GM23338 (cell line): Measurements from ENCODE around the gene MYO16. TPM values are rescaled to one million over a fixed set of nuclear protein-coding genes. Genes with fewer than 3 reads are reported as not detected.

Source experiments
- ATAC-seq: fragments of 200-7000 bp; cut with Tn5 transposase; 3 replicates; pipeline ENCODE4 v1.9.1; 2020
- DNase-seq: peaks from one replicate; pipeline ENCODE4 v3.0.0-alpha.2; 2015; ENCODE audit warnings: low spot score
- H2AFZ ChIP-seq: fragments of 200-600 bp; sonication (generic); 2 replicates; pipeline ENCODE4 v1.8.0; 2016; ENCODE audit warnings: antibody characterized with exemption, mild to moderate bottlenecking, moderate library complexity
- H3F3A ChIP-seq: fragments of 200-600 bp; sonication (generic); replicated peaks from 2 replicates; pipeline ENCODE4 v1.8.0; 2017; ENCODE audit warnings: antibody characterized with exemption, mixed run types, low read depth
- H3K27ac ChIP-seq: fragments of 200-600 bp; sonication (generic); 2 replicates; pipeline ENCODE4 v1.6.1; 2016; ENCODE audit warnings: low read depth
- H3K27me3 ChIP-seq: fragments of 200-600 bp; sonication (generic); 2 replicates; pipeline ENCODE4 v1.8.0; 2016; ENCODE audit warnings: mild to moderate bottlenecking, mixed run types, moderate library complexity; ENCODE audit not compliant: insufficient read depth
- H3K36me3 ChIP-seq: fragments of 200-600 bp; sonication (generic); 2 replicates; pipeline ENCODE4 v1.8.0; 2016; ENCODE audit warnings: mild to moderate bottlenecking; ENCODE audit not compliant: insufficient read depth
- H3K4me1 ChIP-seq: fragments of 200-600 bp; sonication (generic); 2 replicates; pipeline ENCODE4 v1.8.0; 2016; ENCODE audit warnings: mild to moderate bottlenecking, moderate library complexity; ENCODE audit not compliant: insufficient read depth
- H3K4me2 ChIP-seq: fragments of 200-600 bp; sonication (generic); 2 replicates; pipeline ENCODE4 v1.7.1; 2017; ENCODE audit warnings: mixed run types
- H3K4me3 ChIP-seq: fragments of 200-600 bp; sonication (generic); 2 replicates; pipeline ENCODE4 v1.6.1; 2016; ENCODE audit warnings: mixed run types
- H3K79me2 ChIP-seq: fragments of 200-600 bp; sonication (generic); replicated peaks from 2 replicates; pipeline ENCODE4 v1.8.0; 2017; ENCODE audit warnings: mild to moderate bottlenecking; ENCODE audit not compliant: insufficient read depth
- H3K9me2 ChIP-seq: fragments of 200-600 bp; sonication (generic); 2 replicates; pipeline ENCODE4 v1.8.0; 2017; ENCODE audit not compliant: insufficient read depth
- H4K20me1 ChIP-seq: fragments of 200-600 bp; sonication (generic); replicated peaks from 2 replicates; pipeline ENCODE4 v1.8.0; 2017; ENCODE audit warnings: mild to moderate bottlenecking; ENCODE audit not compliant: insufficient read depth
- H3K27ac Mint-ChIP-seq: 2 replicates; pipeline ENCODE4 v1.8.0; 2020; ENCODE audit warnings: inconsistent platforms, mild to moderate bottlenecking, moderate library complexity, mixed read lengths
- H3K27me3 Mint-ChIP-seq: 3 replicates; pipeline ENCODE4 v1.8.0; 2022; ENCODE audit warnings: low read depth, mild to moderate bottlenecking, moderate library complexity, mixed read lengths, inconsistent platforms; ENCODE audit not compliant: insufficient read depth, poor library complexity
- H3K36me3 Mint-ChIP-seq: 3 replicates; pipeline ENCODE4 v1.8.0; 2021; ENCODE audit warnings: low read depth, mild to moderate bottlenecking, inconsistent platforms, moderate library complexity, mixed read lengths
- H3K4me1 Mint-ChIP-seq: 3 replicates; pipeline ENCODE4 v1.8.0; 2020; ENCODE audit warnings: mild to moderate bottlenecking, inconsistent platforms, mixed read lengths
- H3K4me3 Mint-ChIP-seq: 3 replicates; pipeline ENCODE4 v1.8.0; 2021; ENCODE audit warnings: moderate library complexity, mild to moderate bottlenecking, inconsistent platforms, mixed read lengths
- H3K9me3 Mint-ChIP-seq: 3 replicates; pipeline ENCODE4 v1.8.0; 2020; ENCODE audit warnings: moderate library complexity, mild to moderate bottlenecking, inconsistent platforms, mixed read lengths
- EZH2 ChIP-seq: fragments of 200-600 bp; sonication (generic); IDR thresholded peaks from one replicate; pipeline ENCODE4 v1.8.0; 2017; ENCODE audit warnings: antibody characterized with exemption, mild to moderate bottlenecking, low read depth; ENCODE audit not compliant: unreplicated experiment
- JUNB ChIP-seq: IDR thresholded peaks from one replicate; pipeline ENCODE4 v1.6.1; 2016; ENCODE audit warnings: antibody characterized with exemption; ENCODE audit not compliant: unreplicated experiment
- POLR2AphosphoS5 ChIP-seq: IDR thresholded peaks from 2 replicates; pipeline ENCODE4 v1.6.1; 2016; ENCODE audit warnings: antibody characterized with exemption, low read depth
- ZNF114 ChIP-seq: fragments of 250-450 bp; sonication (Bioruptor Pico); IDR thresholded peaks from 2 replicates; pipeline ENCODE4 v1.5.0; 2020; ENCODE audit warnings: mild to moderate bottlenecking, moderate library complexity
- ZNF331 ChIP-seq: fragments of 250-450 bp; sonication (Bioruptor Pico); IDR thresholded peaks from 2 replicates; pipeline ENCODE4 v1.5.0; 2020; ENCODE audit warnings: low read depth, mild to moderate bottlenecking, moderate library complexity
- polyA plus RNA-seq: library from polyadenylated mRNA; unstranded; fragments of >200 nt; fragmentation: Nextera tagmentation; extraction: Ambion mirVana; gene quantifications from 2 replicates; pipeline ENCODE4 v1.2.1, GENCODE V29; 2016
- total RNA-seq: library from RNA; depleted of rRNA; stranded (reverse); fragments of >200 nt; shearing (Covaris generic); gene quantifications from 2 replicates; pipeline ENCODE4 v1.2.3, GENCODE V29; 2014
- TF ChIP-seq, protein P1 (sequence below): IDR thresholded peaks from 2 replicates; pipeline ENCODE4 v1.6.1; 2016; ENCODE audit warnings: antibody characterized with exemption
- TF ChIP-seq, protein P2 (sequence below), 2 experiments: fragments of 200-600 bp in 1 of 2; sonication (generic) in 1 of 2; conservative IDR thresholded peaks; 2 replicates each; pipeline versions ENCODE4 v1.5.1 to v1.6.1; 2016 to 2017; ENCODE audit warnings: antibody characterized with exemption in 2 of 2, low read depth in 2 of 2, mild to moderate bottlenecking in 2 of 2, moderate library complexity in 1 of 2
- TF ChIP-seq, protein P3 (sequence below): IDR thresholded peaks from one replicate; pipeline ENCODE4 v1.6.1; 2018; ENCODE audit warnings: antibody characterized with exemption; ENCODE audit not compliant: unreplicated experiment
- TF ChIP-seq, protein P4 (sequence below): fragments of 250-450 bp; sonication (Bioruptor Pico); IDR thresholded peaks from 2 replicates; pipeline ENCODE4 v1.5.0; 2020; ENCODE audit warnings: mild to moderate bottlenecking, moderate library complexity

The MYO16 gene
- total and polyA plus RNA-seq, 2 experiments from 2014 or later = 0.10 to 0.13 TPM

DNA sequence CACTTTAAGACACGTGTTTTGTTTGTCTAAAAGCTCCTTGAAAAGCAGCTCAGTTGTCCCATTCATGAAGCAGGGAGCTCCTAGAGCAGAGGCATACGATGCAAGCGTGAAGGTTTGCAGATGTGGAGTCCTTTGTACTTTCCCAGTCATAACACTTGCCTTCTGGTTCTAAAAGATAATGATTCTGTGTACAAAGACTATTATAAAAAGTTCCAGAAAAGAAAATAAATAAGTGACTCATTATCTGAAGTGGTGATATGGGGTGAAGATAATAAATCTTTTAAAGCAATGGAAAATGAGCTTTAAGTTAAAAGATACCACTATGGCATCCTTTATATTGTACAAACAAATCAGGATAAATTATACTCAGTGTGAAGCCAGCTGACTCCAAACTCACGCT lies 569.9 kb downstream of the MYO16 start:
- Histone ChIP-seq H2AFZ (no peak overlapping the region), H3K4me3 (no peak overlapping the region), H3K4me1 (peaks cover 27% of the 10 kb centered on the region), H4K20me1 (no peaks in the 10 kb centered on the region), H3K27me3 (no peaks in the 10 kb centered on the region), H3K79me2 (no peaks in the 10 kb centered on the region), H3K4me2 (no peak overlapping the region), H3K36me3 (no peaks in the 10 kb centered on the region), H3F3A (no peaks in the 10 kb centered on the region), H3K9me2 (no peaks in the 10 kb centered on the region), H3K27ac (no peak overlapping the region)
- ATAC-seq = no peak
- peaks cover 28% of the 10 kb centered on the region for H3K4me1 Mint-ChIP-seq
- no peak overlapping the region for H3K4me3 Mint-ChIP-seq
- H3K9me3 Mint-ChIP-seq = no peaks in the 10 kb centered on the region
- H3K27me3 Mint-ChIP-seq = peaks cover 4% of the 10 kb centered on the region
- H3K27ac Mint-ChIP-seq = no peak overlapping the region
- no peaks in the 10 kb centered on the region for H3K36me3 Mint-ChIP-seq
- DNase-seq = no peak
- TF ChIP-seq, protein P1, sequence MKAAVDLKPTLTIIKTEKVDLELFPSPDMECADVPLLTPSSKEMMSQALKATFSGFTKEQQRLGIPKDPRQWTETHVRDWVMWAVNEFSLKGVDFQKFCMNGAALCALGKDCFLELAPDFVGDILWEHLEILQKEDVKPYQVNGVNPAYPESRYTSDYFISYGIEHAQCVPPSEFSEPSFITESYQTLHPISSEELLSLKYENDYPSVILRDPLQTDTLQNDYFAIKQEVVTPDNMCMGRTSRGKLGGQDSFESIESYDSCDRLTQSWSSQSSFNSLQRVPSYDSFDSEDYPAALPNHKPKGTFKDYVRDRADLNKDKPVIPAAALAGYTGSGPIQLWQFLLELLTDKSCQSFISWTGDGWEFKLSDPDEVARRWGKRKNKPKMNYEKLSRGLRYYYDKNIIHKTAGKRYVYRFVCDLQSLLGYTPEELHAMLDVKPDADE = no peak
- TF ChIP-seq EZH2 (no peak), ZNF331 (CRISPR knock-in tag) (no peak), JUNB (no peak), ZNF114 (no peak), POLR2AphosphoS5 (no peak)
- TF ChIP-seq, protein P2, sequence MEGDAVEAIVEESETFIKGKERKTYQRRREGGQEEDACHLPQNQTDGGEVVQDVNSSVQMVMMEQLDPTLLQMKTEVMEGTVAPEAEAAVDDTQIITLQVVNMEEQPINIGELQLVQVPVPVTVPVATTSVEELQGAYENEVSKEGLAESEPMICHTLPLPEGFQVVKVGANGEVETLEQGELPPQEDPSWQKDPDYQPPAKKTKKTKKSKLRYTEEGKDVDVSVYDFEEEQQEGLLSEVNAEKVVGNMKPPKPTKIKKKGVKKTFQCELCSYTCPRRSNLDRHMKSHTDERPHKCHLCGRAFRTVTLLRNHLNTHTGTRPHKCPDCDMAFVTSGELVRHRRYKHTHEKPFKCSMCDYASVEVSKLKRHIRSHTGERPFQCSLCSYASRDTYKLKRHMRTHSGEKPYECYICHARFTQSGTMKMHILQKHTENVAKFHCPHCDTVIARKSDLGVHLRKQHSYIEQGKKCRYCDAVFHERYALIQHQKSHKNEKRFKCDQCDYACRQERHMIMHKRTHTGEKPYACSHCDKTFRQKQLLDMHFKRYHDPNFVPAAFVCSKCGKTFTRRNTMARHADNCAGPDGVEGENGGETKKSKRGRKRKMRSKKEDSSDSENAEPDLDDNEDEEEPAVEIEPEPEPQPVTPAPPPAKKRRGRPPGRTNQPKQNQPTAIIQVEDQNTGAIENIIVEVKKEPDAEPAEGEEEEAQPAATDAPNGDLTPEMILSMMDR (conservative IDR thresholded peaks at IDR 0.05; ENCODE audit: low read depth in 2 of 2) = no peak
- TF ChIP-seq, protein P3, sequence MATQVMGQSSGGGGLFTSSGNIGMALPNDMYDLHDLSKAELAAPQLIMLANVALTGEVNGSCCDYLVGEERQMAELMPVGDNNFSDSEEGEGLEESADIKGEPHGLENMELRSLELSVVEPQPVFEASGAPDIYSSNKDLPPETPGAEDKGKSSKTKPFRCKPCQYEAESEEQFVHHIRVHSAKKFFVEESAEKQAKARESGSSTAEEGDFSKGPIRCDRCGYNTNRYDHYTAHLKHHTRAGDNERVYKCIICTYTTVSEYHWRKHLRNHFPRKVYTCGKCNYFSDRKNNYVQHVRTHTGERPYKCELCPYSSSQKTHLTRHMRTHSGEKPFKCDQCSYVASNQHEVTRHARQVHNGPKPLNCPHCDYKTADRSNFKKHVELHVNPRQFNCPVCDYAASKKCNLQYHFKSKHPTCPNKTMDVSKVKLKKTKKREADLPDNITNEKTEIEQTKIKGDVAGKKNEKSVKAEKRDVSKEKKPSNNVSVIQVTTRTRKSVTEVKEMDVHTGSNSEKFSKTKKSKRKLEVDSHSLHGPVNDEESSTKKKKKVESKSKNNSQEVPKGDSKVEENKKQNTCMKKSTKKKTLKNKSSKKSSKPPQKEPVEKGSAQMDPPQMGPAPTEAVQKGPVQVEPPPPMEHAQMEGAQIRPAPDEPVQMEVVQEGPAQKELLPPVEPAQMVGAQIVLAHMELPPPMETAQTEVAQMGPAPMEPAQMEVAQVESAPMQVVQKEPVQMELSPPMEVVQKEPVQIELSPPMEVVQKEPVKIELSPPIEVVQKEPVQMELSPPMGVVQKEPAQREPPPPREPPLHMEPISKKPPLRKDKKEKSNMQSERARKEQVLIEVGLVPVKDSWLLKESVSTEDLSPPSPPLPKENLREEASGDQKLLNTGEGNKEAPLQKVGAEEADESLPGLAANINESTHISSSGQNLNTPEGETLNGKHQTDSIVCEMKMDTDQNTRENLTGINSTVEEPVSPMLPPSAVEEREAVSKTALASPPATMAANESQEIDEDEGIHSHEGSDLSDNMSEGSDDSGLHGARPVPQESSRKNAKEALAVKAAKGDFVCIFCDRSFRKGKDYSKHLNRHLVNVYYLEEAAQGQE = no peak
- TF ChIP-seq, protein P4, sequence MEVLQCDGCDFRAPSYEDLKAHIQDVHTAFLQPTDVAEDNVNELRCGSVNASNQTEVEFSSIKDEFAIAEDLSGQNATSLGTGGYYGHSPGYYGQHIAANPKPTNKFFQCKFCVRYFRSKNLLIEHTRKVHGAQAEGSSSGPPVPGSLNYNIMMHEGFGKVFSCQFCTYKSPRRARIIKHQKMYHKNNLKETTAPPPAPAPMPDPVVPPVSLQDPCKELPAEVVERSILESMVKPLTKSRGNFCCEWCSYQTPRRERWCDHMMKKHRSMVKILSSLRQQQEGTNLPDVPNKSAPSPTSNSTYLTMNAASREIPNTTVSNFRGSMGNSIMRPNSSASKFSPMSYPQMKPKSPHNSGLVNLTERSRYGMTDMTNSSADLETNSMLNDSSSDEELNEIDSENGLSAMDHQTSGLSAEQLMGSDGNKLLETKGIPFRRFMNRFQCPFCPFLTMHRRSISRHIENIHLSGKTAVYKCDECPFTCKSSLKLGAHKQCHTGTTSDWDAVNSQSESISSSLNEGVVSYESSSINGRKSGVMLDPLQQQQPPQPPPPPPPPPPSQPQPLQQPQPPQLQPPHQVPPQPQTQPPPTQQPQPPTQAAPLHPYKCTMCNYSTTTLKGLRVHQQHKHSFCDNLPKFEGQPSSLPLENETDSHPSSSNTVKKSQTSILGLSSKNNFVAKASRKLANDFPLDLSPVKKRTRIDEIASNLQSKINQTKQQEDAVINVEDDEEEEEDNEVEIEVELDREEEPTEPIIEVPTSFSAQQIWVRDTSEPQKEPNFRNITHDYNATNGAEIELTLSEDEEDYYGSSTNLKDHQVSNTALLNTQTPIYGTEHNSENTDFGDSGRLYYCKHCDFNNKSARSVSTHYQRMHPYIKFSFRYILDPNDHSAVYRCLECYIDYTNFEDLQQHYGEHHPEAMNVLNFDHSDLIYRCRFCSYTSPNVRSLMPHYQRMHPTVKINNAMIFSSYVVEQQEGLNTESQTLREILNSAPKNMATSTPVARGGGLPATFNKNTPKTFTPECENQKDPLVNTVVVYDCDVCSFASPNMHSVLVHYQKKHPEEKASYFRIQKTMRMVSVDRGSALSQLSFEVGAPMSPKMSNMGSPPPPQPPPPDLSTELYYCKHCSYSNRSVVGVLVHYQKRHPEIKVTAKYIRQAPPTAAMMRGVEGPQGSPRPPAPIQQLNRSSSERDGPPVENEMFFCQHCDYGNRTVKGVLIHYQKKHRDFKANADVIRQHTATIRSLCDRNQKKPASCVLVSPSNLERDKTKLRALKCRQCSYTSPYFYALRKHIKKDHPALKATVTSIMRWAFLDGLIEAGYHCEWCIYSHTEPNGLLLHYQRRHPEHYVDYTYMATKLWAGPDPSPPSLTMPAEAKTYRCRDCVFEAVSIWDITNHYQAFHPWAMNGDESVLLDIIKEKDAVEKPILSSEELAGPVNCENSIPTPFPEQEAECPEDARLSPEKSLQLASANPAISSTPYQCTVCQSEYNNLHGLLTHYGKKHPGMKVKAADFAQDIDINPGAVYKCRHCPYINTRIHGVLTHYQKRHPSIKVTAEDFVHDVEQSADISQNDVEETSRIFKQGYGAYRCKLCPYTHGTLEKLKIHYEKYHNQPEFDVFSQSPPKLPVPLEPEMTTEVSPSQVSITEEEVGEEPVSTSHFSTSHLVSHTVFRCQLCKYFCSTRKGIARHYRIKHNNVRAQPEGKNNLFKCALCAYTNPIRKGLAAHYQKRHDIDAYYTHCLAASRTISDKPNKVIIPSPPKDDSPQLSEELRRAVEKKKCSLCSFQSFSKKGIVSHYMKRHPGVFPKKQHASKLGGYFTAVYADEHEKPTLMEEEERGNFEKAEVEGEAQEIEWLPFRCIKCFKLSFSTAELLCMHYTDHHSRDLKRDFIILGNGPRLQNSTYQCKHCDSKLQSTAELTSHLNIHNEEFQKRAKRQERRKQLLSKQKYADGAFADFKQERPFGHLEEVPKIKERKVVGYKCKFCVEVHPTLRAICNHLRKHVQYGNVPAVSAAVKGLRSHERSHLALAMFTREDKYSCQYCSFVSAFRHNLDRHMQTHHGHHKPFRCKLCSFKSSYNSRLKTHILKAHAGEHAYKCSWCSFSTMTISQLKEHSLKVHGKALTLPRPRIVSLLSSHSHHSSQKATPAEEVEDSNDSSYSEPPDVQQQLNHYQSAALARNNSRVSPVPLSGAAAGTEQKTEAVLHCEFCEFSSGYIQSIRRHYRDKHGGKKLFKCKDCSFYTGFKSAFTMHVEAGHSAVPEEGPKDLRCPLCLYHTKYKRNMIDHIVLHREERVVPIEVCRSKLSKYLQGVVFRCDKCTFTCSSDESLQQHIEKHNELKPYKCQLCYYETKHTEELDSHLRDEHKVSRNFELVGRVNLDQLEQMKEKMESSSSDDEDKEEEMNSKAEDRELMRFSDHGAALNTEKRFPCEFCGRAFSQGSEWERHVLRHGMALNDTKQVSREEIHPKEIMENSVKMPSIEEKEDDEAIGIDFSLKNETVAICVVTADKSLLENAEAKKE (CRISPR knock-in tag) = no peak
